Prostate gland (tissue), 2 donors: ENCODE measurements around the gene XPO5.

Source experiments
- CTCF ChIP-seq, 4 experiments: fragments of 200-600 bp in 2 of 4; fragments of 450-650 bp in 2 of 4; sonication (generic) in 2 of 4; IDR thresholded peaks; 1 replicate in 3 of 4; 2 replicates in 1 of 4; pipeline ENCODE4 v1.5.1; 2016 to 2019; ENCODE audit warnings: antibody characterized with exemption in 4 of 4, mild to moderate bottlenecking in 2 of 4, moderate library complexity in 2 of 4
- POLR2A ChIP-seq: fragments of 450-650 bp; IDR thresholded peaks from one replicate; pipeline ENCODE4 v1.6.1; 2016; ENCODE audit warnings: antibody characterized with exemption, mild to moderate bottlenecking
- POLR2AphosphoS5 ChIP-seq: sonication (generic); formaldehyde crosslinking; IDR thresholded peaks from one replicate; pipeline ENCODE4 v1.6.1; 2017; ENCODE audit warnings: antibody characterized with exemption

- TF ChIP-seq CTCF (IDR thresholded peaks at IDR 0.05) = no peak
- no peak for TF ChIP-seq POLR2A
- no peak for TF ChIP-seq POLR2AphosphoS5
Observed at GRCh38 chr6:43503443-43503842, 72.4 kb downstream of the XPO5 start.
